Amniotic epithelial cell (primary cell): ENCODE results near the gene ABCC4.
A peak's percentile ranks its signal among the peaks of the same experiment; 100 is the strongest.

ENCODE experiments used
- DNase-seq: peaks from one replicate; pipeline ENCODE4 v3.0.0-alpha.2; 2010; ENCODE audit warnings: low read depth

ABCC4 gene

DNA sequence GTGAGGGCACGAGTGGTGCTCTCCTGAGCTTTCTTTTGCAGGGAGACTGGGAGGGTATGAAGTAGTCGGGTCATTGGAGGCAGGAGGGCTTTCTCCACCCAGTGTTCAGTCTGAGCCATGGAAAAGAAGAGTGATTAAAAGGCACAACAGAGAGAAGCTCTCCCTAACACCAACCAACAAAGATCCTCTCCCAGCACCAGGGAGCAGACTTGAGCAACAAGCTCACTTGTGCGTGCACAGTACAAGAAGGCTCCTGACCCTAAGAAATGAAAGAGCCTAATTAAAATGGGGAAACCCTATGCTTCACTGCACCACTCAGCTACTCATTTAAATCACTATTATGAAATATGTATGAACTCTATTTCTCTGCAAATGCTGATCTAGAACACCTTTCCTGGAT, 312.6 kb downstream of the ABCC4 start:
- DNase-seq = peak; percentile 17

DNA sequence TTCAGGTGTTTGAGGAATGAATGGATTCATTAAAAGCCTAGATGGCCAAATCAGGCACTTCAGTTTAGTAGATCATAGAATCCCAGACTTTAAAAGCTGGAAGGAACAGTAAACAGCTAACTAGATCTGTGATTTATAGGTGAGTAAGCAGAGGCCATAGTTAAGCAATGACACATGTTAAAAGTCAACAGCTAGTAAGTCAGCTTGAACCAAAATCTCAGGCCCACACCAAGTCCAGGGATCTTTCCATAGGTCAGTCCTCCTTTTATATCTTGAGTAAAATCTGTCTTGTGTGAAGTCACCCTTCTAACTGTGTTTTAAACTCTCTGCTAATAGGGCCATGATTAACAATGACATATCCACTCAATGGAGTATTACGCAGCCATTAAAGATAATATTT, 313.4 kb downstream of the ABCC4 start:
- peak; percentile 2 for DNase-seq

DNA sequence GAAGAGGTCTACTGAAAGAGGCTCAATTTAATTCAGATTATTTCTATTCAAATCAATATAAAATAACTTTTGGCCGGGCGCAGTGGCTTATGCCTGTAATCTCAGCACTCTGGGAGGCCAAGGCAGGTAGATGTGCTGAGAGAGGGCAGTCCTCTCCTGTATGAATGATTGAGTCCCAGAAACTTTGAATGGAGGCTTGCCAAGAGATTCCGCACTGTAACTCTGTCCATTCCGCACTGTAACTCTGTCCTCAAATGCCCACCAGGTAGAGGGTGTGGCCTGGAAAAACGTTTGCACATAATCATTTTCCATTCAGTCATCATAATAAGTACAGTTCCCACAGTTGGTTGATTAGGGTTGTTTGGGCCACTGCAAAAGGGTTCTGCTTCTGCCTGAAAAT, 314.2 kb downstream of the ABCC4 start:
- DNase-seq = no peak

DNA sequence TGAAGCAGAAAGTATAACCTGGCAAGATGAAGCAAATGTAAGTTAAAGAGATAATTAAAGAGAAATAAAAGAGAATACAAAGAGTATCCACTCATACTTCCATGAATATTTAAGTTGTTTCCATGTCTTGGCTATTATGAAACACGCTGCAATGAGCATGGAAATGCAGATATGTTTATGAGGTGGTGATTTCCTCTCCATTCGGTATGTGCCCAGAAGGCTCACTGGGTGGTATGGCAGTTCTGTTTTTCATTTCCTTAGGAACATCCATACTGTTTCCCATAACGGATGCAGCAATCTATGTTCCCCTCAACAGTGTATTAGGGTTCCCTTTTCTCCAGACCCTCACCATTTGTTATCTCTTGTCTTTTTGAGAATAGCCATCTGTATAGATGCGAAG, 316.3 kb downstream of the ABCC4 start:
- DNase-seq = no peak

DNA sequence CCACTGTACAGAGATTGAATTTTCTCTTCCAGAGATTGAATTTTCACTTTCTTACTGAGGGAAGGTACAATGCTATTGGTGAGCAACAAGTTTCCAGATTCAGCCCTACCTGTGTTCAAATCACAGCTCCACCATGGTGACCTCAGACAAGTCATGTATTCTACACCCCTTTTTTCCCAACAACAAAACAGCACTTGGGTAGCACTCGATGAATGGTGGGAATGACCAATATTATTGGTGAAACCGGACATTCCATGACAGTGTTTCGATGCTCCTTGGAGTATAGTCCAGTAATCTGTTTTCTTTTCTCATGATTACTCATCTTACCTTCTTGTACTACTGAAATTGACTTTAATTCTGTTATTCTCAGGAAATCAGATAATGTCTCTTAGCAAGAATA, 322.7 kb downstream of the ABCC4 start:
- DNase-seq = no peak

DNA sequence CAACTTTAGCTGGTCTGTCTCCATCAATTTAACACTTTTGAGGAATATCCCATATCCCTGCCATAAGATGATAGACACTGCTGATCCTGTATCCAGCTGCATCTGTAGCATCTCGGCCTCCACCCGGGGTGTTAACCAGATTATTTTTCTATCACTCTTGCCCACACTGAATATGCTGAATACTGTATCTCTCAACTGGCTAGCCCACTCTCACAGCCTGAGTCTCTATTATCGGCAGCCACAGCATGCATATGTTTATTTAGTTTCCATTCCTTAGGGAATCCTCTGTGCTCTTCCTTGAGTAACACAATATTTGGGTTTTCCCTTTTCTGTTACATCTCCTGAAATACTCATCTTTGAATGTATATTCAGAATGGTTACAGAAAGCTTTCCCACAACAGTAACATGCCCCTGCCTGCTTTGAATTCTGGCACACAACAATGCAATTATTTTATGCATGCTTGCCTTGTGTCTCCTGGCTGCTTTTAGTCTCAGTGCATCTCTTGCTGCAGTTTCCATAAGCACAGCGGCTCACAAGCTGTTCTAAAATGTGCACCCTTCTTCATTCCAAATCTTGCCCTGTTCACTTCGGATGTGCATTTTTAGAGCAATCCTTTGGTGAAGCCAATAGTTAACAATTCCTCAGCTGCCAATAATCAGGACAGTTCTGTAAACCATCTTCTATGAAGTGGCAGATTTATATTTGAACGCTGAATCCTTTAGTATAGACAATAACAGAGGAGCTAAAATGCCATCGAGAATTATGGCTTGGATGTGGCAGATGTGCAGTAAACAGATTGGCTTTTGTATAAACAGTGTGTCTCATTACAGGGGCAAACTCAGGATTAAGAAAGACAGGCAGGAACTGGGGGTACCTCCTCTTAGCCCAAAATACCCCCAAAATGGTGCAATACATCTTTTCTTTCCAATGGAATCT, 327.0 kb downstream of the ABCC4 start:
- DNase-seq = no peak

- no peak for DNase-seq
Measured at GRCh38 chr13:94972262-94972661, 329.0 kb downstream of the ABCC4 start.
